Measurements from ENCODE around the gene IL9. TPM values are rescaled to one million over a fixed set of nuclear protein-coding genes. Genes with fewer than 3 reads are reported as not detected.

IL9 gene
- total and polyA plus RNA-seq, 2 of the 13 experiments (the other 11 are each of a cell fraction or from before 2014, with no cell fraction given) = not detected

GRCh38 chr5:135857630-135858311 is 37.9 kb downstream of the IL9 start:
- H3K9ac ChIP-seq (ENCODE audit: insufficient read depth, low read depth, low read length) = no peak overlapping the region
- H3K4me3 ChIP-seq (replicated peaks in 1 of 3; ENCODE audit: insufficient read depth in 1 of 3, low read depth in 2 of 3, low read length in 3 of 3) = no peak overlapping the region
- no peak overlapping the region for H2AFZ ChIP-seq (ENCODE audit: low read length)
- CTCF ChIA-PET (ENCODE audit: low intra/inter-chr PET ratio, low total read pairs) = no interaction called here
- no peak for FAIRE-seq
- H3K4me1 ChIP-seq (ENCODE audit: insufficient read depth, low read length) = peaks cover 1% of the 10 kb centered on the region; the same call in 1 of the 2 replicates
- no peaks in the 10 kb centered on the region for H3K36me3 ChIP-seq (replicated peaks in 1 of 2; ENCODE audit: control insufficient read depth in 1 of 2, insufficient read depth in 2 of 2, low read length in 2 of 2)
- in situ Hi-C loops (cut with HindIII; ENCODE audit: extremely low pct_ligation_motif_present, low pct_unique_long_range_greater_than_20kb) = loop anchor here (25.0 kb wide), 1 partner anchor 555 kb away; no protein-coding TSS in a partner anchor
- WGBS (ENCODE audit: low lambda C conversion rate) = 14% methylated on average over 1 of the region's 2 CpGs
- POLR2A ChIA-PET = no interaction called here
- intact Hi-C loops (cut with micrococcal nuclease; ENCODE audit: unreplicated experiment) = no loop called here
- BruUV-seq (replicated peaks) = no TSS peak
- H3K27me3 ChIP-seq (ENCODE audit: control insufficient read depth in 1 of 2, insufficient read depth in 2 of 2, low read length in 2 of 2) = no peaks in the 10 kb centered on the region; a peak in 1 of 5 replicates
- H4K20me1 ChIP-seq (ENCODE audit: insufficient read depth, low read length) = no peaks in the 10 kb centered on the region
- ATAC-seq = no peak
- H3K27ac ChIP-seq (ENCODE audit: extremely low read length, insufficient read depth, low read length) = no peak overlapping the region
- DNase-seq (ENCODE audit: low spot score) = no peak
- no peaks in the 10 kb centered on the region for H3K9me3 ChIP-seq (ENCODE audit: low read length)
- H3K79me2 ChIP-seq (ENCODE audit: insufficient read depth, low read length) = no peaks in the 10 kb centered on the region
- no peak overlapping the region for H3K4me2 ChIP-seq (ENCODE audit: low read depth, low read length)
- TF ChIP-seq CERS6 (CRISPR knock-in tag; IDR thresholded peaks at IDR 0.05) = no peak
- no peak for TF ChIP-seq DMAP1 (CRISPR knock-in tag; IDR thresholded peaks at IDR 0.05)
- TF ChIP-seq STAT6 (CRISPR knock-in tag; IDR thresholded peaks at IDR 0.05; ENCODE audit: borderline replicate concordance) = no peak
- no peak for TF ChIP-seq ZBTB21 (CRISPR knock-in tag; IDR thresholded peaks at IDR 0.05)
- TF ChIP-seq PCBP2 (optimal IDR thresholded peaks at IDR 0.05; ENCODE audit: low read depth, low read length, poor library complexity, severe bottlenecking) = no peak
- no peak for TF ChIP-seq ZBTB33 (CRISPR knock-in tag; IDR thresholded peaks at IDR 0.05)
- no peak for TF ChIP-seq ZNF292 (CRISPR knock-in tag; IDR thresholded peaks at IDR 0.05; ENCODE audit: borderline replicate concordance, low read depth)
- no peak for TF ChIP-seq KDM5A (IDR thresholded peaks at IDR 0.05; ENCODE audit: borderline replicate concordance, low read length)
- no peak for TF ChIP-seq ZNF720 (CRISPR knock-in tag; IDR thresholded peaks at IDR 0.05)
- no peak for TF ChIP-seq POLR2AphosphoS5 (IDR thresholded peaks at IDR 0.05; ENCODE audit: low read depth, low read length)
- no peak for TF ChIP-seq IKZF4 (CRISPR knock-in tag; IDR thresholded peaks at IDR 0.05; ENCODE audit: borderline replicate concordance, low read depth, not compliant biosample characterization)
- TF ChIP-seq ZNF260 (CRISPR knock-in tag; IDR thresholded peaks at IDR 0.05; ENCODE audit: borderline replicate concordance, low read depth) = no peak
- no peak for TF ChIP-seq GTF2F1 (IDR thresholded peaks at IDR 0.05; ENCODE audit: low read length)
- no peak for TF ChIP-seq ZNF136 (CRISPR knock-in tag; IDR thresholded peaks at IDR 0.05; ENCODE audit: low read depth)
- no peak for TF ChIP-seq FLYWCH1 (CRISPR knock-in tag; IDR thresholded peaks at IDR 0.05)
- TF ChIP-seq HOXA5 (CRISPR knock-in tag; IDR thresholded peaks at IDR 0.05) = no peak
- TF ChIP-seq ZBTB39 (CRISPR knock-in tag; IDR thresholded peaks at IDR 0.05) = no peak
